ENCODE data around the gene TANC1. TPM values are rescaled to one million over a fixed set of nuclear protein-coding genes. Genes with fewer than 3 reads are reported as not detected.

TANC1 gene
- total RNA-seq, 2 donors from 2014 or later = 2.9 to 9.5 TPM

GRCh38 chr2:159246325-159246988 is 278.0 kb downstream of the TANC1 start:
- H3K4me3 Mint-ChIP-seq = no peak overlapping the region
- no peak overlapping the region for H3K9ac ChIP-seq (ENCODE audit: extremely low read depth, low read length, poor library complexity, severe bottlenecking)
- H3K27ac Mint-ChIP-seq = no peak overlapping the region
- TF ChIP-seq, protein P1, sequence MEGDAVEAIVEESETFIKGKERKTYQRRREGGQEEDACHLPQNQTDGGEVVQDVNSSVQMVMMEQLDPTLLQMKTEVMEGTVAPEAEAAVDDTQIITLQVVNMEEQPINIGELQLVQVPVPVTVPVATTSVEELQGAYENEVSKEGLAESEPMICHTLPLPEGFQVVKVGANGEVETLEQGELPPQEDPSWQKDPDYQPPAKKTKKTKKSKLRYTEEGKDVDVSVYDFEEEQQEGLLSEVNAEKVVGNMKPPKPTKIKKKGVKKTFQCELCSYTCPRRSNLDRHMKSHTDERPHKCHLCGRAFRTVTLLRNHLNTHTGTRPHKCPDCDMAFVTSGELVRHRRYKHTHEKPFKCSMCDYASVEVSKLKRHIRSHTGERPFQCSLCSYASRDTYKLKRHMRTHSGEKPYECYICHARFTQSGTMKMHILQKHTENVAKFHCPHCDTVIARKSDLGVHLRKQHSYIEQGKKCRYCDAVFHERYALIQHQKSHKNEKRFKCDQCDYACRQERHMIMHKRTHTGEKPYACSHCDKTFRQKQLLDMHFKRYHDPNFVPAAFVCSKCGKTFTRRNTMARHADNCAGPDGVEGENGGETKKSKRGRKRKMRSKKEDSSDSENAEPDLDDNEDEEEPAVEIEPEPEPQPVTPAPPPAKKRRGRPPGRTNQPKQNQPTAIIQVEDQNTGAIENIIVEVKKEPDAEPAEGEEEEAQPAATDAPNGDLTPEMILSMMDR (conservative IDR thresholded peaks at IDR 0.05) = no peak
- no peak overlapping the region for H3K27ac ChIP-seq (ENCODE audit: low read depth, low read length)
- peaks cover 37% of the 10 kb centered on the region for H3K36me3 Mint-ChIP-seq (ENCODE audit: low read depth)
- no peak for DNase-seq
- H3K36me3 ChIP-seq (ENCODE audit: control insufficient read depth, insufficient read depth, low read length) = peaks cover 32% of the 10 kb centered on the region
- H3K4me1 Mint-ChIP-seq = no peaks in the 10 kb centered on the region
- no peak overlapping the region for H3K4me3 ChIP-seq (ENCODE audit: low read length)
- WGBS, 2 experiments (ENCODE audit: insufficient coverage in 1 of 2, insufficient read length in 1 of 2) = 91 to 92% methylated on average over 3 to 6 of the region's 7 CpGs
- H3K9me3 Mint-ChIP-seq = no peaks in the 10 kb centered on the region
- H3K9me3 ChIP-seq (ENCODE audit: control insufficient read depth, low read length) = no peaks in the 10 kb centered on the region
- no peaks in the 10 kb centered on the region for H3K27me3 ChIP-seq (ENCODE audit: control insufficient read depth, insufficient read depth, low read length, poor library complexity, severe bottlenecking)
- no peaks in the 10 kb centered on the region for H3K4me1 ChIP-seq (ENCODE audit: control insufficient read depth, insufficient read depth, low read length)
- H3K27me3 Mint-ChIP-seq (ENCODE audit: insufficient read depth) = no peaks in the 10 kb centered on the region

GRCh38 chr2:159249990-159250715 is 281.7 kb downstream of the TANC1 start:
- Mint-ChIP-seq H3K4me1 (no peaks in the 10 kb centered on the region), H3K9me3 (no peaks in the 10 kb centered on the region), H3K27me3 (ENCODE audit: insufficient read depth) (no peaks in the 10 kb centered on the region), H3K36me3 (ENCODE audit: low read depth) (peaks cover 40% of the 10 kb centered on the region), H3K4me3 (no peak overlapping the region), H3K27ac (no peak overlapping the region)
- TF ChIP-seq, protein P1 (conservative IDR thresholded peaks at IDR 0.05) = no peak
- Histone ChIP-seq H3K9ac (ENCODE audit: extremely low read depth, low read length, poor library complexity, severe bottlenecking) (no peak overlapping the region), H3K4me3 (ENCODE audit: low read length) (no peak overlapping the region), H3K27me3 (ENCODE audit: control insufficient read depth, insufficient read depth, low read length, poor library complexity, severe bottlenecking) (no peaks in the 10 kb centered on the region), H3K4me1 (ENCODE audit: control insufficient read depth, insufficient read depth, low read length) (no peaks in the 10 kb centered on the region), H3K9me3 (ENCODE audit: control insufficient read depth, low read length) (no peaks in the 10 kb centered on the region), H3K27ac (ENCODE audit: low read depth, low read length) (no peak overlapping the region), H3K36me3 (ENCODE audit: control insufficient read depth, insufficient read depth, low read length) (peaks cover 7% of the 10 kb centered on the region)
- no peak for DNase-seq
- 94 to 96% methylated on average over 4 to 7 of the region's 7 CpGs for WGBS, 2 experiments (ENCODE audit: insufficient coverage in 1 of 2, insufficient read length in 1 of 2)

DNA sequence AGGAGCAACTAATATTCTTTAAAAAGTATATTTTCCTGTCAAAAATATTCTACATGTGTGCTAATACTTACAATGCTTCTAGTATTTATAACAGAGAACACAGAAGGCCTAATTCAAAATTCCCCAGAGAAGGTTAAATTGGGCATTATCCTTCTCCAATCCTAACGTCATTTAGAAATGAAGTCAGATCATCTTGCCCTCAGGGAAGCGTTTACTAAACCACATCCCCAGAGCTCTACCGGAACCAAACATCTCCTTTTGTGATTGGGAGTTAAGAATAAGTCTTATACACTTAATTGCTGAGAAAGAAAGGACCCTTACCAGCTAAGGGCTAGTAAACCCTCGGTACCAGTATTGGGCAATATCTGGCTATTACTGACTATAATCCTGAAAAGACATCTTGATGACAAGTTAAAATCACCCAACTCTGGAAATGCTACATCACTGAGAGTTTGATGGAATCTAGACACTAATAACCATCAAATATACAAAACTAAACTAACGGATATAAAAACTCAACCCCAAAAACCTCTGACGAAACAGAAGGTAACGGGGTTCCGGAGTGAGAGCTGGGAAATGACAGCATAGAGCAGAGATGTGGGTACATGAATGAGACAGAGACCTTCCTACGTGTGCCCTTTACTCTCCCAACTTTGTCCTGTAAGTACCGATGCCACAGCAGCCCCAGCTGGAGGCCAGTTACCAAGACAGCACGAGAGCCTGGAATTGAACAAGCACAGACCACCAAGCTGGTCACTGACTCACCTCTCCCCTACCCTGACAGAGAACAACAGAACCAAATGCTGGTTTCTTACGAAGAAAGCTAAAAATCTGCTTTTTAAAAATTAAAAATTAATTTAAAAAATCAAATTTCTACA is 283.1 kb downstream of the TANC1 start:
- Mint-ChIP-seq H3K36me3 (ENCODE audit: low read depth) (peaks cover 39% of the 10 kb centered on the region), H3K4me3 (no peak overlapping the region), H3K27ac (no peak overlapping the region), H3K4me1 (no peaks in the 10 kb centered on the region), H3K9me3 (no peaks in the 10 kb centered on the region), H3K27me3 (ENCODE audit: insufficient read depth) (no peaks in the 10 kb centered on the region)
- no peaks in the 10 kb centered on the region for H3K9me3 ChIP-seq (ENCODE audit: control insufficient read depth, low read length)
- no peak overlapping the region for H3K9ac ChIP-seq (ENCODE audit: extremely low read depth, low read length, poor library complexity, severe bottlenecking)
- DNase-seq = no peak
- TF ChIP-seq, protein P1 (conservative IDR thresholded peaks at IDR 0.05) = no peak
- H3K4me1 ChIP-seq (ENCODE audit: control insufficient read depth, insufficient read depth, low read length) = no peaks in the 10 kb centered on the region
- WGBS, 2 experiments (ENCODE audit: insufficient coverage in 1 of 2, insufficient read length in 1 of 2) = 90 to 91% methylated on average over 4 to 10 of the region's 12 CpGs
- H3K27me3 ChIP-seq (ENCODE audit: control insufficient read depth, insufficient read depth, low read length, poor library complexity, severe bottlenecking) = no peaks in the 10 kb centered on the region
- peaks cover 7% of the 10 kb centered on the region for H3K36me3 ChIP-seq (ENCODE audit: control insufficient read depth, insufficient read depth, low read length)
- no peak overlapping the region for H3K27ac ChIP-seq (ENCODE audit: low read depth, low read length)
- no peak overlapping the region for H3K4me3 ChIP-seq (ENCODE audit: low read length)
